Caco-2 (cell line): ENCODE data around the gene SLMAP. TPM values are rescaled to one million over a fixed set of nuclear protein-coding genes. Genes with fewer than 3 reads are reported as not detected.

Experiments used
- BruUV-seq: library from RNA; stranded (reverse); fragments of 400-500 nt; replicated peaks from 2 replicates; lab custom pipeline; 2021; lab: Mats Ljungman, UMichigan
- CTCF ChIA-PET: fragments of 300-600 bp; sonication (Branson Sonifier 250); formaldehyde crosslinking; loops from one replicate; lab custom pipeline; 2022; ENCODE audit warnings: antibody characterized with exemption; lab: Charles Lee
- POLR2A ChIA-PET: fragments of 300-600 bp; sonication (Branson Sonifier 250); formaldehyde crosslinking; loops from one replicate; lab custom pipeline; 2022; ENCODE audit warnings: antibody characterized with exemption; lab: Charles Lee
- DNase-seq, 2 experiments: peaks; one replicate each; pipeline versions ENCODE4 v3.0.0 to v3.0.0-alpha.2; 2020 to 2022
- H3K27me3 ChIP-seq: replicated peaks from 2 replicates; pipeline ENCODE4 v1.6.0; 2011; ENCODE audit warnings: low read length; ENCODE audit not compliant: control insufficient read depth, insufficient read depth
- H3K36me3 ChIP-seq: 2 replicates; pipeline ENCODE4 v1.5.1; 2011; ENCODE audit warnings: low read length; ENCODE audit not compliant: control insufficient read depth, insufficient read depth
- H3K4me1 ChIP-seq: fragments of 250-450 bp; sonication (Bioruptor Pico); 2 replicates; pipeline ENCODE4 v1.5.1; 2020; ENCODE audit warnings: mild to moderate bottlenecking
- H3K4me3 ChIP-seq: 2 replicates; pipeline ENCODE4 v1.5.1; 2011; ENCODE audit warnings: low read depth, mild to moderate bottlenecking, control low read depth, low read length
- H3K9me3 ChIP-seq: fragments of 250-450 bp; sonication (Bioruptor Pico); 2 replicates; pipeline ENCODE4 v1.5.1; 2020; ENCODE audit warnings: mild to moderate bottlenecking, moderate library complexity
- H3K27ac Mint-ChIP-seq: one replicate; pipeline ENCODE4 v1.8.0; 2022; ENCODE audit warnings: mixed read lengths; ENCODE audit not compliant: unreplicated experiment
- H3K27me3 Mint-ChIP-seq: one replicate; pipeline ENCODE4 v1.8.0; 2022; ENCODE audit warnings: mixed read lengths; ENCODE audit not compliant: insufficient read depth, unreplicated experiment
- H3K36me3 Mint-ChIP-seq: one replicate; pipeline ENCODE4 v1.8.0; 2022; ENCODE audit warnings: mild to moderate bottlenecking, mixed read lengths; ENCODE audit not compliant: insufficient read depth, unreplicated experiment
- H3K4me1 Mint-ChIP-seq: one replicate; pipeline ENCODE4 v1.8.0; 2022; ENCODE audit warnings: low read depth, mixed read lengths; ENCODE audit not compliant: unreplicated experiment
- H3K4me3 Mint-ChIP-seq: one replicate; pipeline ENCODE4 v1.8.0; 2022; ENCODE audit warnings: mild to moderate bottlenecking, moderate library complexity, mixed read lengths; ENCODE audit not compliant: unreplicated experiment
- H3K9me3 Mint-ChIP-seq: one replicate; pipeline ENCODE4 v1.8.0; 2022; ENCODE audit warnings: mixed read lengths; ENCODE audit not compliant: unreplicated experiment
- intact Hi-C: fragments of 100-400 bp; cut with micrococcal nuclease; formaldehyde crosslinking; loops from one replicate; pipeline ENCODE4 v1.10.0; 2022; ENCODE audit not compliant: unreplicated experiment
- total RNA-seq: library from RNA; stranded (reverse); gene quantifications from 2 replicates; pipeline ENCODE4 v1.2.3, GENCODE V29; 2022
- TF ChIP-seq, protein P1 (sequence below), 2 experiments: fragments of 200-600 bp in 1 of 2; IDR thresholded peaks; 1 replicate in 1 of 2; 2 replicates in 1 of 2; pipeline versions ENCODE4 v1.5.1 to v1.8.0; 2011 to 2022; ENCODE audit warnings: antibody characterized with exemption in 1 of 2, control low read depth in 1 of 2, inconsistent platforms in 1 of 2, low read depth in 1 of 2, low read length in 1 of 2, mild to moderate bottlenecking in 1 of 2, moderate library complexity in 1 of 2; ENCODE audit not compliant: insufficient read depth in 1 of 2, severe bottlenecking in 1 of 2, unreplicated experiment in 1 of 2

The SLMAP gene
- total RNA-seq, 1 experiment from 2014 or later: 136 TPM

DNA sequence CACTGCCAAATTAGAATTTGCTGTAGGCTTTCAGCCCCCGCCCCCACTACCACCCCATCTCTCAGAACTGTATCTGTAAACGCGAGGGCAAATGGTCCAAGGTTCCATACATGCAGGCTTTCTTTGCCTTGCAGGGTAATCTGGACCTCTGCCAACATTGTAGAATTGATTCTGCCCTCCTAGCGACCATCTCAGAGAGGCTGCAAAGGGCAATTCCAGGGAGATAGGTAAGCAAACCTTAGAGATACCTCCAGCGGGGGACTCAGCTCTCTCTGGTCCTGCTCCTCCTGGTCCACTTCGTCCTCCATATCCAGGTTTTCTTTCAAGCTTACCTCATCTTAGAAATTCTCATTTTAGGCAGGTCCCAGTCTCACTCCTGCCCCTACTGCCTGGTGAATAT, 64.4 kb downstream of the SLMAP start:
- Mint-ChIP-seq H3K27ac (peak overlapping the region; percentile 25), H3K4me1 (peaks cover 43% of the 10 kb centered on the region), H3K27me3 (no peaks in the 10 kb centered on the region), H3K4me3 (no peak overlapping the region), H3K36me3 (peaks cover 27% of the 10 kb centered on the region), H3K9me3 (no peaks in the 10 kb centered on the region)
- intact Hi-C loops: no loop called here
- CTCF ChIA-PET: no interaction called here
- no peaks in the 10 kb centered on the region for H3K27me3 ChIP-seq
- no peaks in the 10 kb centered on the region for H3K9me3 ChIP-seq
- no peak for DNase-seq
- no TSS peak for BruUV-seq
- H3K36me3 ChIP-seq: no peaks in the 10 kb centered on the region
- TF ChIP-seq, protein P1, sequence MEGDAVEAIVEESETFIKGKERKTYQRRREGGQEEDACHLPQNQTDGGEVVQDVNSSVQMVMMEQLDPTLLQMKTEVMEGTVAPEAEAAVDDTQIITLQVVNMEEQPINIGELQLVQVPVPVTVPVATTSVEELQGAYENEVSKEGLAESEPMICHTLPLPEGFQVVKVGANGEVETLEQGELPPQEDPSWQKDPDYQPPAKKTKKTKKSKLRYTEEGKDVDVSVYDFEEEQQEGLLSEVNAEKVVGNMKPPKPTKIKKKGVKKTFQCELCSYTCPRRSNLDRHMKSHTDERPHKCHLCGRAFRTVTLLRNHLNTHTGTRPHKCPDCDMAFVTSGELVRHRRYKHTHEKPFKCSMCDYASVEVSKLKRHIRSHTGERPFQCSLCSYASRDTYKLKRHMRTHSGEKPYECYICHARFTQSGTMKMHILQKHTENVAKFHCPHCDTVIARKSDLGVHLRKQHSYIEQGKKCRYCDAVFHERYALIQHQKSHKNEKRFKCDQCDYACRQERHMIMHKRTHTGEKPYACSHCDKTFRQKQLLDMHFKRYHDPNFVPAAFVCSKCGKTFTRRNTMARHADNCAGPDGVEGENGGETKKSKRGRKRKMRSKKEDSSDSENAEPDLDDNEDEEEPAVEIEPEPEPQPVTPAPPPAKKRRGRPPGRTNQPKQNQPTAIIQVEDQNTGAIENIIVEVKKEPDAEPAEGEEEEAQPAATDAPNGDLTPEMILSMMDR (IDR thresholded peaks at IDR 0.05; ENCODE audit: insufficient read depth in 1 of 2, low read depth in 1 of 2, low read length in 1 of 2, severe bottlenecking in 1 of 2, unreplicated experiment in 1 of 2): no peak
- H3K4me1 ChIP-seq: peaks cover 66% of the 10 kb centered on the region
- no peak overlapping the region for H3K4me3 ChIP-seq
- POLR2A ChIA-PET: no interaction called here

DNA sequence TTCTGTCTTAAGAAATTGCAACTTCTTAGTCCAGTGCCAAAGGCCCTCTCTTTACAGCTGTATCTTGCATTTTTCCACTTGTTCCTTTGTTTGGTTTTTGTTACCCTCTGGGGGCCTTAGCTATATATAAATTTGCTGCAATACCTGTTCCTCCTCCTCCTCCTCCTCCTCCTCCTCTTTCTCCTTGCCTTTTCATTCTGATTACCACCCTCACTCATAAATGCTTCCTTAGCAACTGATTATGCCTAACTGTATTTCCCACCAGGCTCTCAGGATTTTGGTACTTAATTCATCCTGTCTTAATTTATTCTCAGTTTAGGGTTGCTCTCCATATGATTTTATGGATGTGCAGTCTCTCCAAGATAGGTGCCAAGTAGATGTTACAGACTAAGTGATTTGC, 65.7 kb downstream of the SLMAP start:
- BruUV-seq: no TSS peak

DNA sequence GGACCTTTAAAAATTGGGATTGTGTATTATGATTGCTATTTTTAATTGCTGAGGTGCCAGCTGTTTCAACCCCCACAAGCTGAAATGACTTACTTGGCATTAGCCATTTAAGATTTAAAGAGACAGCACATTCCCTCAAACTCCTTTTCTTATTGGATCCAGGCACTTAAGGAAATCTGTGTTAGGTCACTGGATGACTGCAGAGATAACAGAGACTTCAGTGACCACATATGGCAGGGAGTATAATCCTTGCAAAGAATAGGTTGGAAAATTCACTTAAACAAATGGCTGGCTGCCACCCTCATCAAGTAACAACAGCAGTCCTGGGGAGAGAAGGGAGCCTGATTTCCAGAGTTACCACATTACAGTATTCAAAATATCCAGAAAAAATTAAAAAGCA, 66.6 kb downstream of the SLMAP start:
- TF ChIP-seq, protein P1 (IDR thresholded peaks at IDR 0.05; ENCODE audit: insufficient read depth in 1 of 2, low read depth in 1 of 2, low read length in 1 of 2, severe bottlenecking in 1 of 2, unreplicated experiment in 1 of 2): no peak
- Mint-ChIP-seq H3K36me3 (peaks cover 35% of the 10 kb centered on the region), H3K4me1 (peaks cover 50% of the 10 kb centered on the region), H3K4me3 (no peak overlapping the region), H3K27me3 (no peaks in the 10 kb centered on the region), H3K27ac (no peak overlapping the region), H3K9me3 (no peaks in the 10 kb centered on the region)
- DNase-seq: no peak
- ChIA-PET CTCF (no interaction called here), POLR2A (no interaction called here)
- Histone ChIP-seq H3K27me3 (no peaks in the 10 kb centered on the region), H3K4me3 (no peak overlapping the region), H3K4me1 (peaks cover 70% of the 10 kb centered on the region), H3K9me3 (no peaks in the 10 kb centered on the region), H3K36me3 (no peaks in the 10 kb centered on the region)
- intact Hi-C loops: no loop called here
- BruUV-seq: no TSS peak

More for the DNA sequence above, 65.7 kb downstream of the SLMAP start:
- intact Hi-C loops: no loop called here
- no peak for DNase-seq
- CTCF ChIA-PET: no interaction called here
- POLR2A ChIA-PET: interaction anchor here (1.0 kb wide), 1 partner anchor 129 kb away, joined by 3 read pairs; the partner anchor contains the start of gene DENND6A
- H3K36me3 Mint-ChIP-seq: peaks cover 35% of the 10 kb centered on the region
- H3K9me3 Mint-ChIP-seq: no peaks in the 10 kb centered on the region
- H3K36me3 ChIP-seq: no peaks in the 10 kb centered on the region
- H3K9me3 ChIP-seq: no peaks in the 10 kb centered on the region
- TF ChIP-seq, protein P1 (IDR thresholded peaks at IDR 0.05; ENCODE audit: insufficient read depth in 1 of 2, low read depth in 1 of 2, low read length in 1 of 2, severe bottlenecking in 1 of 2, unreplicated experiment in 1 of 2): no peak
- peaks cover 67% of the 10 kb centered on the region for H3K4me1 ChIP-seq
- H3K27me3 Mint-ChIP-seq: no peaks in the 10 kb centered on the region
- H3K4me3 Mint-ChIP-seq: peak overlapping the region; percentile 7
- peaks cover 47% of the 10 kb centered on the region for H3K4me1 Mint-ChIP-seq
- no peaks in the 10 kb centered on the region for H3K27me3 ChIP-seq
- H3K4me3 ChIP-seq: no peak overlapping the region
- H3K27ac Mint-ChIP-seq: no peak overlapping the region
